Measurements from ENCODE around the gene MPC1L.

GRCh38 chrX:40661489-40661888 is 38.3 kb downstream of the MPC1L start:
- TF ChIP-seq, protein P1, sequence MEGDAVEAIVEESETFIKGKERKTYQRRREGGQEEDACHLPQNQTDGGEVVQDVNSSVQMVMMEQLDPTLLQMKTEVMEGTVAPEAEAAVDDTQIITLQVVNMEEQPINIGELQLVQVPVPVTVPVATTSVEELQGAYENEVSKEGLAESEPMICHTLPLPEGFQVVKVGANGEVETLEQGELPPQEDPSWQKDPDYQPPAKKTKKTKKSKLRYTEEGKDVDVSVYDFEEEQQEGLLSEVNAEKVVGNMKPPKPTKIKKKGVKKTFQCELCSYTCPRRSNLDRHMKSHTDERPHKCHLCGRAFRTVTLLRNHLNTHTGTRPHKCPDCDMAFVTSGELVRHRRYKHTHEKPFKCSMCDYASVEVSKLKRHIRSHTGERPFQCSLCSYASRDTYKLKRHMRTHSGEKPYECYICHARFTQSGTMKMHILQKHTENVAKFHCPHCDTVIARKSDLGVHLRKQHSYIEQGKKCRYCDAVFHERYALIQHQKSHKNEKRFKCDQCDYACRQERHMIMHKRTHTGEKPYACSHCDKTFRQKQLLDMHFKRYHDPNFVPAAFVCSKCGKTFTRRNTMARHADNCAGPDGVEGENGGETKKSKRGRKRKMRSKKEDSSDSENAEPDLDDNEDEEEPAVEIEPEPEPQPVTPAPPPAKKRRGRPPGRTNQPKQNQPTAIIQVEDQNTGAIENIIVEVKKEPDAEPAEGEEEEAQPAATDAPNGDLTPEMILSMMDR (conservative IDR thresholded peaks at IDR 0.05; ENCODE audit: low read depth in 2 of 2), result no peak
- TF ChIP-seq EZH2 (IDR thresholded peaks at IDR 0.05; ENCODE audit: low read depth, unreplicated experiment), result no peak
- TF ChIP-seq EZH2phosphoT487 (IDR thresholded peaks at IDR 0.05; ENCODE audit: unreplicated experiment), result no peak
- TF ChIP-seq POLR2AphosphoS5 (IDR thresholded peaks at IDR 0.05; ENCODE audit: low read depth), result no peak
- TF ChIP-seq, protein P2, sequence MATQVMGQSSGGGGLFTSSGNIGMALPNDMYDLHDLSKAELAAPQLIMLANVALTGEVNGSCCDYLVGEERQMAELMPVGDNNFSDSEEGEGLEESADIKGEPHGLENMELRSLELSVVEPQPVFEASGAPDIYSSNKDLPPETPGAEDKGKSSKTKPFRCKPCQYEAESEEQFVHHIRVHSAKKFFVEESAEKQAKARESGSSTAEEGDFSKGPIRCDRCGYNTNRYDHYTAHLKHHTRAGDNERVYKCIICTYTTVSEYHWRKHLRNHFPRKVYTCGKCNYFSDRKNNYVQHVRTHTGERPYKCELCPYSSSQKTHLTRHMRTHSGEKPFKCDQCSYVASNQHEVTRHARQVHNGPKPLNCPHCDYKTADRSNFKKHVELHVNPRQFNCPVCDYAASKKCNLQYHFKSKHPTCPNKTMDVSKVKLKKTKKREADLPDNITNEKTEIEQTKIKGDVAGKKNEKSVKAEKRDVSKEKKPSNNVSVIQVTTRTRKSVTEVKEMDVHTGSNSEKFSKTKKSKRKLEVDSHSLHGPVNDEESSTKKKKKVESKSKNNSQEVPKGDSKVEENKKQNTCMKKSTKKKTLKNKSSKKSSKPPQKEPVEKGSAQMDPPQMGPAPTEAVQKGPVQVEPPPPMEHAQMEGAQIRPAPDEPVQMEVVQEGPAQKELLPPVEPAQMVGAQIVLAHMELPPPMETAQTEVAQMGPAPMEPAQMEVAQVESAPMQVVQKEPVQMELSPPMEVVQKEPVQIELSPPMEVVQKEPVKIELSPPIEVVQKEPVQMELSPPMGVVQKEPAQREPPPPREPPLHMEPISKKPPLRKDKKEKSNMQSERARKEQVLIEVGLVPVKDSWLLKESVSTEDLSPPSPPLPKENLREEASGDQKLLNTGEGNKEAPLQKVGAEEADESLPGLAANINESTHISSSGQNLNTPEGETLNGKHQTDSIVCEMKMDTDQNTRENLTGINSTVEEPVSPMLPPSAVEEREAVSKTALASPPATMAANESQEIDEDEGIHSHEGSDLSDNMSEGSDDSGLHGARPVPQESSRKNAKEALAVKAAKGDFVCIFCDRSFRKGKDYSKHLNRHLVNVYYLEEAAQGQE (IDR thresholded peaks at IDR 0.05; ENCODE audit: unreplicated experiment), result no peak
- no peak for TF ChIP-seq JUNB (IDR thresholded peaks at IDR 0.05; ENCODE audit: unreplicated experiment)
- TF ChIP-seq ZNF331 (CRISPR knock-in tag; IDR thresholded peaks at IDR 0.05; ENCODE audit: low read depth), result no peak
- TF ChIP-seq NANOG (IDR thresholded peaks at IDR 0.05; ENCODE audit: borderline replicate concordance), result no peak
- TF ChIP-seq STAT1 (IDR thresholded peaks at IDR 0.05; ENCODE audit: unreplicated experiment), result no peak
- no peak for TF ChIP-seq CREB1 (CRISPR knock-in tag; IDR thresholded peaks at IDR 0.05; ENCODE audit: low read depth)
